Measurements from ENCODE around the gene SATL1. TPM values are rescaled to one million over a fixed set of nuclear protein-coding genes. Genes with fewer than 3 reads are reported as not detected.

SATL1 gene
- total and polyA plus RNA-seq, 9 of the 15 experiments (the other 6 are each of a cell fraction or from before 2014, with no cell fraction given): 0.03 to 0.07 (median 0.05) TPM; not detected in 3

- CTCF ChIA-PET (ENCODE audit: low intra/inter-chr PET ratio): no interaction called here
- no peak overlapping the region; the same call in 1 of the 2 replicates for H3K4me2 ChIP-seq (ENCODE audit: insufficient read depth, low read length)
- no peak overlapping the region for H3K27ac ChIP-seq (ENCODE audit: extremely low read depth, low read depth, low read length)
- no peaks in the 10 kb centered on the region for H3K9me1 ChIP-seq (ENCODE audit: control insufficient read depth, insufficient read depth, low read length)
- no peak overlapping the region for H3K4me3 ChIP-seq
- WGBS (ENCODE audit: insufficient coverage, low coverage, missing lambda C conversion rate): 8% methylated on average over 7 of the region's 8 CpGs
- H3K4me1 ChIP-seq (replicated peaks in 1 of 2; ENCODE audit: control insufficient read depth in 2 of 2, insufficient read depth in 2 of 2, low read length in 2 of 2): no peaks in the 10 kb centered on the region
- H2AFZ ChIP-seq (ENCODE audit: low read depth, low read length): peak overlapping the region; percentile 74
- intact Hi-C loops (cut with micrococcal nuclease): loop anchor here (2.0 kb wide), 2 partner anchors 24 to 380 kb away; no protein-coding TSS in a partner anchor
- POLR2A ChIA-PET: interaction anchor here (1.2 kb wide), 1 partner anchor 16 kb away, joined by 4 read pairs; no protein-coding TSS in a partner anchor
- H3K9ac ChIP-seq (ENCODE audit: insufficient read depth in 1 of 2, low read depth in 2 of 2, low read length in 2 of 2): no peak overlapping the region
- H3K36me3 ChIP-seq (ENCODE audit: control insufficient read depth, insufficient read depth, low read length): no peaks in the 10 kb centered on the region
- no TSS peak for BruUV-seq (replicated peaks)
- no peaks in the 10 kb centered on the region for H3K9me3 ChIP-seq (replicated peaks; ENCODE audit: control insufficient read depth, insufficient read depth, low read depth, low read length)
- H3K27me3 ChIP-seq (ENCODE audit: control insufficient read depth in 2 of 2, insufficient read depth in 2 of 2, low read length in 2 of 2): no peaks in the 10 kb centered on the region
- in situ Hi-C loops (cut with MboI): loop anchor here (25.0 kb wide), 1 partner anchor 428 kb away; no protein-coding TSS in a partner anchor
- FAIRE-seq: peak; percentile 11
- no peaks in the 10 kb centered on the region for H3K79me2 ChIP-seq (ENCODE audit: control insufficient read depth, insufficient read depth, low read length)
- no peaks in the 10 kb centered on the region for H4K20me1 ChIP-seq (replicated peaks; ENCODE audit: control insufficient read depth, insufficient read depth, low read length)
- ATAC-seq: peak; percentile 95
- DNase-seq (ENCODE audit: extremely low read depth in 1 of 4, low spot score in 3 of 4): peak; percentile 41 to 65 (median 60)
- TF ChIP-seq GATAD2A (IDR thresholded peaks at IDR 0.05) (no peak), REST (IDR thresholded peaks at IDR 0.05; ENCODE audit: borderline replicate concordance) (peak; percentile 6; the same call in 1 of the 2 replicates), REST (CRISPR knock-in tag; IDR thresholded peaks at IDR 0.05; ENCODE audit: low read depth) (no peak), ESRRA (IDR thresholded peaks at IDR 0.05; ENCODE audit: borderline replicate concordance, low read depth) (no peak), YY1 (IDR thresholded peaks at IDR 0.05; ENCODE audit: borderline replicate concordance in 1 of 3, control insufficient read depth in 1 of 3, extremely low read depth in 1 of 3, insufficient read depth in 3 of 3, insufficient read length in 1 of 3, insufficient replicate concordance in 2 of 3, low read depth in 1 of 3, low read length in 2 of 3) (peak in 2 of 3 experiments; percentile 34 to 83), SMC3 (conservative IDR thresholded peaks at IDR 0.05; ENCODE audit: insufficient read depth, low read depth, low read length) (peak; percentile 30; the same call in 1 of the 2 replicates), ZNF780A (CRISPR knock-in tag; IDR thresholded peaks at IDR 0.05) (no peak), SRF (CRISPR knock-in tag; IDR thresholded peaks at IDR 0.05) (no peak), SRSF9 (IDR thresholded peaks at IDR 0.05; ENCODE audit: borderline replicate concordance, low read depth, low read length) (no peak), CTCF (IDR thresholded peaks at IDR 0.05 in 2 of 3, conservative IDR thresholded peaks at IDR 0.05 in 1 of 3; ENCODE audit: insufficient read depth in 2 of 3, low read depth in 1 of 3, low read length in 3 of 3) (peak; percentile 52 to 69 (median 61)), RAD21 (CRISPR knock-in tag; conservative IDR thresholded peaks at IDR 0.05 in 1 of 2, IDR thresholded peaks at IDR 0.05 in 1 of 2) (peak in 1 of 2 experiments; percentile 54; a peak in 2 of 4 replicates)
Measured at GRCh38 chrX:85109235-85109634, 134.3 kb downstream of the SATL1 start.

All from K562 (cell line).